Measurements from ENCODE around the gene MMAB.

- TF ChIP-seq CTCF (conservative IDR thresholded peaks at IDR 0.05; ENCODE audit: low read depth, low read length) = no peak
- TF ChIP-seq EZH2 (IDR thresholded peaks at IDR 0.05; ENCODE audit: low read length, unreplicated experiment) = no peak
Measured at GRCh38 chr12:109600995-109601394, 27.7 kb upstream of the MMAB start.
